HG03095 (cell line): ENCODE data around the gene EDRF1.
"Not testable (repeated sequence)": the region's sequence is repeated elsewhere in the genome, so short reads cannot be mapped to it uniquely, and the experiment has no call there.

ENCODE experiments used
- ATAC-seq: cut with Tn5 transposase; IDR thresholded peaks from one replicate; pipeline ENCODE4 v1.9.1; 2021; ENCODE audit warnings: moderate library complexity; ENCODE audit not compliant: unreplicated experiment

Gene EDRF1

GRCh38 chr10:125707541-125708468 lies 11.7 kb upstream of the EDRF1 start:
- ATAC-seq = peak; percentile 58

GRCh38 chr10:125708971-125709503 lies 10.5 kb upstream of the EDRF1 start:
- no peak for ATAC-seq

- ATAC-seq = no peak
Observed at GRCh38 chr10:125709553-125710474, 9.7 kb upstream of the EDRF1 start.

- no peak for ATAC-seq
Observed at GRCh38 chr10:125711110-125711750, 8.3 kb upstream of the EDRF1 start.

GRCh38 chr10:125714728-125715127 lies 4.8 kb upstream of the EDRF1 start:
- not testable (repeated sequence) for ATAC-seq

GRCh38 chr10:125720002-125720382 lies 483 bp downstream of the EDRF1 start:
- no peak for ATAC-seq

- no peak for ATAC-seq
Observed at GRCh38 chr10:125721035-125721434, 1.5 kb downstream of the EDRF1 start.

GRCh38 chr10:125722811-125723210 lies 3.3 kb downstream of the EDRF1 start:
- ATAC-seq = no peak

- no peak for ATAC-seq
Observed at GRCh38 chr10:125726914-125727313, 7.4 kb downstream of the EDRF1 start.

GRCh38 chr10:125727436-125727835 lies 7.9 kb downstream of the EDRF1 start:
- no peak for ATAC-seq

GRCh38 chr10:125734148-125734547 lies 14.6 kb downstream of the EDRF1 start:
- no peak for ATAC-seq

GRCh38 chr10:125734823-125735222 lies 15.3 kb downstream of the EDRF1 start:
- ATAC-seq = no peak

GRCh38 chr10:125738206-125738605 lies 18.7 kb downstream of the EDRF1 start:
- no peak for ATAC-seq

- ATAC-seq = no peak
Observed at GRCh38 chr10:125739994-125740679, 20.6 kb downstream of the EDRF1 start.

GRCh38 chr10:125742465-125742864 lies 23.0 kb downstream of the EDRF1 start:
- no peak for ATAC-seq

GRCh38 chr10:125744909-125745308 lies 25.4 kb downstream of the EDRF1 start:
- no peak for ATAC-seq

- ATAC-seq = no peak
Observed at GRCh38 chr10:125747417-125747816, 27.9 kb downstream of the EDRF1 start.

- no peak for ATAC-seq
Observed at GRCh38 chr10:125756196-125756595, 36.7 kb downstream of the EDRF1 start.

- no peak for ATAC-seq
Observed at GRCh38 chr10:125756853-125757487, 37.5 kb downstream of the EDRF1 start.

GRCh38 chr10:125757742-125758141 lies 38.2 kb downstream of the EDRF1 start:
- ATAC-seq = no peak
